IPS-18c (cell line): Measurements from ENCODE around the gene SPOCD1.

Experiments
- H3K4me3 ChIP-seq: 2 replicates; pipeline ENCODE4 v1.7.0; 2013; ENCODE audit warnings: low read depth, mild to moderate bottlenecking, low read length, moderate library complexity; ENCODE audit not compliant: insufficient read depth
- H3K9me3 ChIP-seq: one replicate; pipeline ENCODE4 v1.6.1; 2013; ENCODE audit warnings: mild to moderate bottlenecking, low read length, moderate library complexity; ENCODE audit not compliant: control insufficient read depth, insufficient read depth

Gene SPOCD1

DNA sequence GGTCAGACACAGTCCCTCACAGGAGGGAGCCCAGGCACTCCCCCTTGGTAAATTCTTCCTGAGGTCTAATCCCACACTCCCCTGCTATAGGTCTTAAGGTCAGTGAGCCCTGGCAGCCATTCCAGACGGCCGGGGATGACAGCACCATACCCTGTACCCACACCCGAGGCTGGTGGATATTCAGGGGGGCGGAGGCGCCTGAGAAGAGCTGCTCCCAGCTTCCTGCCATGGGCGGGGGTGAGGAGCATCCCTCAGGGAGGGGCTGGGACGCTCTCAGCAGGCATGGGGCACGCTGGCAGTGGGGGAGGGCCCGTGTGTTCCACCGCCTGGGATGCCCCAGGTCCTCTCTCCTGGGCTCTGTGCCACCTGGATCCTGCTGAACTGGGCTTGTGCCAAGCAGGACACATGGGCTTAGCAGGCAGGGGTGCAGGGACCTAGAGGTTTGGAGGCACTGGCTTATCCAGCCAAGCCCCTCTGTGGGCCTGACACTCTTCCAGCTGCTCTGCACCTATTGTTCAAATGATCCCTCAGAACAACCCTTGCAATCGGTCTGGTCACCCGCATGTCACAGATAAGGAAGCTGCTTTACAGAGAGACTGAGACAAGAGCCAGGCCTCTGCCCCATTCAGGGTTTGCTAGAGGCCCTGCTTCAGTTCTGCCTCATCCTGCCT lies 46.0 kb downstream of the SPOCD1 start:
- peaks cover 2% of the 10 kb centered on the region for H3K9me3 ChIP-seq
- no peak overlapping the region for H3K4me3 ChIP-seq

DNA sequence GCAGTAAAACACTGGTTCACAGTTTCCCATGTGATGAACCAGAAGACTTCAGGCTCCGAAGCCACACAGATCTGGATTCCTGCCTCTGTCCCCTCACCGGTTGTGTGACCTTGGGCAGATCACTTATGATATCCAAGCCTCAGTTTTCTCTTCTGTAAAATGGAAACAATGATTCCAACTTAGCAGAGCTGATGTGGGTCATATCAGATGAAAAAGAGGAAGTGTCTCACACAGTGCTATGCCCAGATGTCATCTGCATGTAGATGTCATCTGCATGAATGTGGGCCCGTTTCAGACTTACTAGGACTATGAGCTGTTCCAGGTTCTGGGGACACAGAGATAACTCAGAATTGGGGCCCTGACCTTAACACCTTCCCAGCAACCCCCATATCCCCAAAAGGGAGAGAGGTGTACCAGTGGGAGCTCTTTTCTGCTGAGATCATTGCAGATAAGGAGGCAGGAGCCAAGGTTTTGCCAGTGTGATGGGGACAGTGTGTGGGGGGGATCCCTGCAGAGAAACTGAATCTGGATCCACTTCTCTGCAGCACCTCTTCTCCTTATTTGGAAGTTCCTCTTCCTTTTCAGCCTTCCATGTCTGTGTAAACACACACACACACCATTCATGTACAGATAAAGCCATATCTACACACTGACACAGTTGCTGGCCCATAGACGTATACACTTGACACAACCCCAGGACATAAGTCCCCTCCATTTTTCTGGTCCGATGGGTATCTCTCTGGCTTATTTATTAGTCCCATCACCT lies 46.7 kb downstream of the SPOCD1 start:
- no peak overlapping the region for H3K4me3 ChIP-seq
- peaks cover 2% of the 10 kb centered on the region for H3K9me3 ChIP-seq

DNA sequence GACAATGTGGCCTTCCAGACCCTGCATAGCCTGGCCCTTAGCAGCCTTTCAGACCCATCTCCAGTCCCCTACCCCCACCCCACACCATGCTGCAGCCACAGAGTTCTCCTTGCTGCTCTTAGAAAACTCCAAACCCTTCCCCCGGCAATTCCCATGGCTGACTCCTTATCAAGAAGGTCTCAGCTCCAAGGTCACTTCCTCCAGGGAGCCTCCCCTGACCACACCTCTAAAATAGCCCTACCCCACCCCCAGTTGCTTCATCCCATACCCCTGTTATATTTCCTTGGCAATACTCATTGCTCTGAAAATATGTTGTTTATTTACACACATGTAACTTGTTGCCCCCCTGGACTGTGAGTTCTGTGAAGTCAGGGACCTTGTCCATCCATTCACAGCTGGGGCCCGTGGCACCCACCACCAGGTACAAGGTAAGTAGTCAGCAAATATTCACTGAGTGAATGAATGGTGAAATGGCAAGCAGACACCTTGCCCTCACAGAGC lies 47.4 kb downstream of the SPOCD1 start:
- Histone ChIP-seq H3K9me3 (peaks cover 2% of the 10 kb centered on the region), H3K4me3 (no peak overlapping the region)

DNA sequence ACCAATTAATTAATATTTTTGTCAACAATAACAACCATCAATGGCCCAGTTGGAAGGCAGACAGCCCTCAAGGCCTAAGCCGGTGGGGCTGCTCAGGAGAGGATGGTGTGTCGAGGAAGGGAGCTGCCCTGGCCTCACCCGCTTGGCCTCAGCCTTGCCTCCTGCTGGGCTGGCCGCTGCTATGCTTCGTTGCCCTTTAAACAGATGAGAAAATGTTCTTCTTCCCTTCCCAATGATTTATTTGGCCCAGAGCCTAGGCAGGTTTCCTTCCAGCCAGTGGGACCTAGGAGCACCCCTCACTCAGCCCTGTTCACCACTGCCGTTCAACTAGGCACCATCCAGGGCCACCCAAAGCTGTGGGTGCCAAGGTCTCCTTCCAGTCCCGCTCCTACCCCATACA lies 48.6 kb downstream of the SPOCD1 start:
- H3K4me3 ChIP-seq, result no peak overlapping the region
- H3K9me3 ChIP-seq, result peaks cover 2% of the 10 kb centered on the region

DNA sequence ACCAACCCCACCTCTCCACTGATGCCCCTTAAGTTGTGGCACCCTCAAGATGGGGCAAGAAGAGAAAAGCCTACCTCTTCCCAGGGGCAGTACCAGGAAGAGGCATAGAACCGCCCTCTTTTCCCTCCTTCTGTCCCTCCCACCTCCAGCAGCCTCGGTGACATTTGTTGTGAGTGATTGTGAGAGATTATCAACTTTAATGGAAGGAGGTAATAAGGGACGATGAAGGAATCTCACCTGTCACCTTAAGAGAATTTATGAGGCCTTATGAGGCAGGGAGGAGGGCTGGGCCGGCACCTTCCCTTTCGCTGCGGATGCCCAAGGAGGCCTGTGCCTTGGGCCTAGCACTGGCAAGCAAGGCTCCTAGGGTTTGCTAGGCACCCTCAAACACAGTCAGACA lies 50.3 kb downstream of the SPOCD1 start:
- Histone ChIP-seq H3K4me3 (no peak overlapping the region), H3K9me3 (no peaks in the 10 kb centered on the region)

DNA sequence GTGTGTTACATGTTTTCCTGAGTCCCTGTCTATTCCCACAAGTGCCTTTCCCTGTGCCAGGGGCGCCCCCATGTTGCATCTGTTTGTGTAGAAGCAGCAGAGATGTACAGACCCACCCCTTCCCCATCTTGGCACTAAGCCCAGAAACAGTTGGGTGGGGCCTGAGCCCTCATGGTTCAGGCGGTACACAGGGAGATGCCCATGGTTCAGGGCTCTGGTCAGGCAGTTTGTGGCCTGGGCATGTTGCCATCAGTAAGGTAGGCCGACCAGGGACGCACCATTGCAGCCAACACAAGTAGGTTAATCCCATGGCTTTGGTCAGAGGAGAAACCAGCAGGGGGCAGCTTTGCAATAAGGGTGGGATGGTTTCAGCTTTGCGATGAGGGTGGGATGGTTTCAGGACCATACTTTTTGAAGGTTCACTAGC lies 50.8 kb downstream of the SPOCD1 start:
- Histone ChIP-seq H3K9me3 (no peaks in the 10 kb centered on the region), H3K4me3 (no peak overlapping the region)

DNA sequence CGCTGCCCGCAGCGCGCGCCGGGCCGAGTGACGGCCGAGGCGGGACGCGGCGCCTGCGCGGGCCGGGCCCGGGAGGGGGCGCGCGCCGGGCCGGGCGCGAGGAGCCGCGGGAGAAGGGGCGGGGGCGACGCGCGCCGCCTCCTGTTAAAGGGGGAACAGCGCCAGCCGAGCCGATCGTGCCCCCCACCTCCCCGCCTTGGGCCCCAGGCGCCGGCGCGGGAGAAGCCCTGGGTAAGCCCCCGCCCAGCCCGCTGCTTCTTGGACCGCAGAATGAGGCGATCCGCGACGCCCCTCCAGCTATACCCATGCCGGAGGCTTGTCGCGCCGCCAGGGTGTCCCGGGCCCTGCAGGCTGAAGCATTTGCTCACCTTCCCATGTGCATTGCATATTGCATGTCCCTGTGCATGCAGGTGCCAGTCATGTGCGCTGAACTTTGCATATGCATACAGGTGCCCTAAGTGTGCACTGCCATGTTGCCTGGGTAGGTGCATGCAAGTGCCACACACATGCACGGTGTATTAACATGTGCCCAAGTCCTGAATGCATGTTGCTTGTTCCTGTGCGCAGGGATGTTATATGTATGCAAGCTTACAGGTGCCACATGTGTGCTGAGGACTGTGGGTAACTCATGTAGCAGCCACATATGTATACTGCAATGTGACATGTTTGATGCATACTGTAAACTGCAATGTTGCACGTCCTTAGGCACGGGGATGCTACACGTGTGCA lies 51.3 kb downstream of the SPOCD1 start, which contains the start of gene ADGRB2:
Gene ADGRB2 (minus strand): TSS at position 29 of the 729 bp plus-strand sequence. CDS start 7,119 bp downstream, outside the sequence.
- H3K9me3 ChIP-seq, result no peaks in the 10 kb centered on the region
- H3K4me3 ChIP-seq, result peak within 1 kb of the TSS; percentile 66

DNA sequence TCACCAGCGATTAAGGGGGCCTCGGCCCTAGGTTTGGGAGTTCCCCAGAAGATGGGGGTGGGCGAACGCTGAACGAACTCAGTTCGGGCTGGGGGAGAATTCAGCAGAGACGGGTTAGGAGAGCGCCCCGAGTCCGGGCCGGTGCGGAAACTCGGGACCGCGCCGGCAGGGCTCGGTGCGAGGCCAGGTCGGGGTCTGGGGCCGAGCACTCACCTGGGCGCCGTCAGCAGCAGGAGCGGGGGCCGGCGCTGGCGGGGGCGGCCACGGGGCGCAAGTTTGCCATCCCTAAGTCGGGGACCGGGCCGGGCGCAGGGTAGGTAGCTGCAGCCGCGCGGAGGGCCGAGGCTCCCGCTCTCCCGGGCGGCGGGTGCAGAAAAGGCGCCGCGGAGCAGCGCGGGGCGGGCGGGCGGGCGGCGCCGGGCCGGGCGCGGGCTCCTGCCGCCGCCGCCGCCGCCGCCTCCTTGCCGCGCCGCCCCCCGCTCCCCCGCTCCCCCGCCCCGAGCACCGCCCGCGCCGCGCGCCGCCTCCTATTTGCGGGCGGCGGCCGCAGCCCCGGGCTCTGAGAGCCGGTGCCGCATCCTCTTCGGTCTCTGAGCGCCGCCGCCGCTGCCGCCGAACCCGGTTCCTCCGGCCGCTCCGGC lies 52.0 kb downstream of the SPOCD1 start:
- Histone ChIP-seq H3K4me3 (peak overlapping the region; percentile 66), H3K9me3 (no peaks in the 10 kb centered on the region)

DNA sequence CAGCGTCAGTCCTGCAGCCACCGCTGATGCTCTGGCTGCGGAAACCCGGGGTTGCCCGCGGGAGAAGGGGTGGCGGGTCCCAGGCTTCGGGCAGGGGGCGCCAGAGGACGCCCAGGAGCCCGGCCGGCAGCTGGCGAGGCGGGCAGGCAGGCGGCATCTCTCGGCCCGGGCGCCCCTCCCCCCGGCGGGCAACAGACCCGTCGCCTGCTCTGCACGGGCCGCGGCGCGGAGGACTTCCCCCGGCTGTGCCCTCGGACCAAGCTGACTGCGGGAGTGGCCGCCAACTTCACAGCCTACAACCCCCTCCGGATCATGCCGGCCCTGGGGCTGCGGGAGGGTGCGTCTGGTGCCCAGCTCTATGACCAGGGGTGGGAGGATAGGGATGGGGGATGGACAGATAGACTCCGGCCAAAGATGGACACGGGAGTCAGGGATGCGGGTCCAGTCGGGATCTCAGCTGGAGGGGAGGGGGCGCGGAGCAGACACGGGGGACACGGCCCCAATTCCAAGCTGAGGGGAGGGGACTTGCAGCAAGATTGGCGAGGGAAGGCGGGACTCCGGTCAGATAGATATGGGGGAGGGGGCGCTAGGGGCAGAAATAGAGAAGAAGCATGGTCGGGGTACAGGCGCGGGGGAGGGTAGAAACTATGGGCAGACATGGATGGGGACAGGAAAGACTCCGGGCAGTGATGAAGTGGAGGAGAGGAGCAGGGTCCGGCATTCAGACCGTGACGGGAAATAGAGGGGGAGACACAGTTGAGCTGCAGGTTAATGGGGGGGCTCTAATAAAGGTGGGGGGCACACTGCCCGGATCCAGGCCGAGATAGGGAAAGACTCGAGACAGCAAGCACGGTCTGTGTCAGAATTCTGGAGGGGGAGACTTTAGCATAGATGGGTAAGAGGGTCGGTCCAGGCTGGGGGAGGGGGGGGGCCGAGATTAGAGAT lies 52.8 kb downstream of the SPOCD1 start:
- H3K4me3 ChIP-seq, result peak overlapping the region; percentile 66
- no peaks in the 10 kb centered on the region for H3K9me3 ChIP-seq

DNA sequence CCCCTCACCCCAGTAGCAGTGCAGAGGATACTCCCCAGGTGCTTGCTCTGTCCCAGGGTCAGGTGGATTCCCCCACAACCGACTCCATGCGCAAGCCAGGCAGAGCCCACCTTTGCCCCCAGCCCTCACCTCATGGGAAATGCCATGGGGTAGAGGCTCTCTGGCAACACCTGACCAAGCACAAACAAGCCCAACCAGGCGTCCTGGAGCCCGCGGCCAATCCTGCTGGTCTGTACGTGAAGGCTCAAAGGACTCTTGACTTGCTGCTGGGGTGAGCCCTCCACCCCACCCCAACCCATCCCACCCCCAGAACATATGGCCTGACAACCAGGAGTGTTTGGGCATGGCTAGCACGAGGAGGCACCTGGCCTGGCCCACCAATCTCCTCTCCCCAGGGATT lies 53.5 kb downstream of the SPOCD1 start:
- Histone ChIP-seq H3K9me3 (no peaks in the 10 kb centered on the region), H3K4me3 (peak overlapping the region; percentile 66; the same call in 1 of the 2 replicates)

DNA sequence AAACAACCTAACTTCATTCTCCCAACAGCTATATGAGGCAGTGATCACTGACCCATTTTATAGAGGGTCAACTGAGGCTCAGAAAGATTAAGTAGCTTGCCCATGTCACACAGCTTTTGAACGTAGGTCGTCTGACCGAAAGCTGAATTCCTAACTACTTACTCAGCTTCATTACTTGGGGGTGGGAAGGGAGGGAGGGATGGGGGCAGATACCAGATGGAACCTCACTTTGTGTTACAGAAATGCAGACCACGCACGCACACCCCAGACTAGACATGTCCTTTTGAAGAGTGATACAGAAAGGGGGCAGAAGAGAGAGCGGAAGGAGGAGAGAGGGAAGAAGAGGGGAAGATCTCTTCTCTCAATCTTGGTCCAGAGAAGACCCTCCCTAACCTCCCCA lies 53.9 kb downstream of the SPOCD1 start:
- Histone ChIP-seq H3K9me3 (no peaks in the 10 kb centered on the region), H3K4me3 (no peak overlapping the region; the same call in 1 of the 2 replicates)

DNA sequence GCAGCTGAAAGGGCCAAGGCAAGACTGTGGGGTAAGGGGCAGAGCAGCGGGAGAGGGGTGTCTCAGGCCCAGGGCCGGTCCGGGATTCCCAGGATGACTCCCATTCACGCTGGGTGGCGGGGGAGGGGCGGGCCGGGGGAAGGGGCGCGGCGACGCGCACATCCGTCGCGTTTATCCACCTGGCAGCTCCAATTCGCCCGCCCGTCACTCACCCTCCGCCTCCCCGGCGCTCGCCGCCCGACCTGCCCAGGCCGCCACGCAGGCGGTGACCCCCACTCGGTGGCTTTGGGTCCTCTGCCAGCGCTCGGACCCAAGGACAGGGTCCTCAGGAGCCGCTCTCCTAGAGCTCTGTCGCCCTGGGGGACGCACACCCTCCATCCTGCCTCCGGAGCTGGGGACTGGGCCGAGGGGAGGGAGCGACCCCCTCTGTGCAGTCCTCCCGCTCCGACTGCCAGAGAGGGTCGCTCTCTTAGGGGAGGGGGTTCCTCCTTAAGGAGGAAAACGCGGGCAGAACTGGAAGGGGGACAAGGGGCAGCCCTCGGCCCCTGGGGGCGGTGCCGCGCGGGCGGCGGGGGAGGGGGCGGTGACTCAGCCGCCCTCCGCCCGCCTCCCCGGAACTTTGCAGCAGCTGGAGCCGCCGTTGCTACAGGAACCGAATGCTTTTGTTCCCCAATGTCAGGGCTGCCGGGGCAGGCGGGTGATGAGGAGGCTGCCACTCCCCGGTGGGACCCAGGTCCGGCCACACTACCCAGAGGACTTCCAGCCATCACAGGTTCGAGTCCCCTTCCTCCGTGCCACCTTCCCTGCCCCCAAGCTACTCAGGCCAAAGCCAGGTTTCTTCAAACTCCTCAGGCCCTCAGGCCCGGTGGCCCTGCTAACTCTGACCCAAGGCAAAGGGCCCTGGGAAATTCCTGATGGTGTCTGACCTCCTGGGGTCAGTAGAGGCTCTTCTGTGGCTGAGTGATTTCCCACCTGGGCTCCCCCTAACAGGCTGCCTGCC lies 55.1 kb downstream of the SPOCD1 start:
- H3K4me3 ChIP-seq, result peak overlapping the region; percentile 74

DNA sequence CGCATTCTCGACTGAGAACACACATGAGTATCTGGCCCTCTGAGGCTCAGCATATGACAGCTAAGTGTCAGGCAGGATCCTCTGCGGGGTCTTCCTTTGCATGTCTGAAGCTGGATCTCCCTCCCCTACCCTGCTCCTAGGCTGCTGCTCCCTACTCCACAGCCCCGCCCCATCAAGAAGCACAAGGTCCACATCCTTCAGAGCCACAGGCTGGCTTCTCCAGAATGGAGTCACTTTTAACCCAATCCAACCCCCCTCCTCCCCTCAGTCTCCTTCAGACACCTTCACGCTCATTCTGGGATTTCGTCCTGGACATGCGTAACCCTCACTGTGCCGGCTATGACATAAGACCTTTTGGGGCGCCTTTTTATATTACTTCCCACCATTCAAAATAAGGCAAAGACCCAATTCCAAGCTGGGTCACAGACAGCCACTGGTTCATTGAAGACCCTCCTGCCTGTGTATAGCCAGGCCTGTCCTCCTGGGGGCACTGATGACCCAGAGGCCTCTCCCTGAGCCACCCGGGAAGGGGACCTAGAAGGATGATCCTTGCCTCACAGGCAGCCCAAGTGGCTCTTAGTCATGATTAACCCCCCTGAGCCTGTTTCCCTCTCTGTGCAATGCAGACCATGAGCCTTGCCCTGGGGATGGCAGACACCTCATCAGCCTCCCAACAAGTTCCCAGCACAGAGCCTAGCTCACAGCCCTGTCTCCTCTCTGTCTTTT lies 56.4 kb downstream of the SPOCD1 start:
- H3K9me3 ChIP-seq, result no peaks in the 10 kb centered on the region
- no peak overlapping the region for H3K4me3 ChIP-seq

More for the DNA sequence above, 55.1 kb downstream of the SPOCD1 start:
- no peaks in the 10 kb centered on the region for H3K9me3 ChIP-seq

DNA sequence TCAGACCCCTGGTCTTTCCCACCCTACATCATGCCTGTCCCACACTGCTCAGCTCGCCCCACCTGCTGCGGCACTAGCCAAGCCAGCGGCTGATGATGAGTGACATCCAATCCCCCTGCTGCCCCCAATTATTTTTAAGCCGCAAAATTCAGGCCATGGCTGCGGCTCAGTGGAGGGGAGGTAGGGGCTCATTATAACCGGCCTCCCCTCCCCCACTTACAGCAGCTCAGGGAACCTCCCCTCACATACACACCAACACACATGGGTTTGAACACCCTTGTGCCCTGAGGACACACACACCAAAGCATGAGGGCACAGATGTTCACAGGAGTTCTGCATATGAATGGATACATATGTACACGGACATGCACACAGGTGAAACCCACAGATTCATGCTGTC lies 57.0 kb downstream of the SPOCD1 start:
- H3K9me3 ChIP-seq, result no peaks in the 10 kb centered on the region
- H3K4me3 ChIP-seq, result no peak overlapping the region

DNA sequence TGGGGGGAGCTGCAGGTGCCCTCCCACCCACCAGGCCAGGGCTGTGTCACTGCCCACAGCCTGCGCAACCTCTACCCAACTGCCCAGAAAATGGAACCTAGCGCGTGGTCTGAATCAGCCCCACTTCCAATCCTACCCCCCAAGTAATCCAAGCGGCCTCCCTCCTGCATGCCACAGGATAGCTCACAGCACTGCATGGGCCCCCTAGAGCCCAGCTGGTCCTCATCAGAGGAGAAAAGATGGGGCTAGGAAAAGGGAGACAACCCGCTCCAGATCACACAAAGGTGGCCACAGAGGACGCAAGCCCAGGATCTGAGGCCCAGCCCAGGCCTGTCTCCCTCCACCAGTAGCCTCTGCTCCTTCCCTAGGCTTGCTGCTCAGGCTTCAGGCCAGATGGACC lies 57.8 kb downstream of the SPOCD1 start:
- no peaks in the 10 kb centered on the region for H3K9me3 ChIP-seq
- no peak overlapping the region for H3K4me3 ChIP-seq
